HG02642 (cell line): ENCODE measurements around the gene KLB.
"Not testable (repeated sequence)": the region's sequence is repeated elsewhere in the genome, so short reads cannot be mapped to it uniquely, and the experiment has no call there.

Experiments used
- ATAC-seq: cut with Tn5 transposase; IDR thresholded peaks from one replicate; pipeline ENCODE4 v1.9.1; 2021; ENCODE audit warnings: mild to moderate bottlenecking; ENCODE audit not compliant: unreplicated experiment, poor library complexity

The KLB gene

DNA sequence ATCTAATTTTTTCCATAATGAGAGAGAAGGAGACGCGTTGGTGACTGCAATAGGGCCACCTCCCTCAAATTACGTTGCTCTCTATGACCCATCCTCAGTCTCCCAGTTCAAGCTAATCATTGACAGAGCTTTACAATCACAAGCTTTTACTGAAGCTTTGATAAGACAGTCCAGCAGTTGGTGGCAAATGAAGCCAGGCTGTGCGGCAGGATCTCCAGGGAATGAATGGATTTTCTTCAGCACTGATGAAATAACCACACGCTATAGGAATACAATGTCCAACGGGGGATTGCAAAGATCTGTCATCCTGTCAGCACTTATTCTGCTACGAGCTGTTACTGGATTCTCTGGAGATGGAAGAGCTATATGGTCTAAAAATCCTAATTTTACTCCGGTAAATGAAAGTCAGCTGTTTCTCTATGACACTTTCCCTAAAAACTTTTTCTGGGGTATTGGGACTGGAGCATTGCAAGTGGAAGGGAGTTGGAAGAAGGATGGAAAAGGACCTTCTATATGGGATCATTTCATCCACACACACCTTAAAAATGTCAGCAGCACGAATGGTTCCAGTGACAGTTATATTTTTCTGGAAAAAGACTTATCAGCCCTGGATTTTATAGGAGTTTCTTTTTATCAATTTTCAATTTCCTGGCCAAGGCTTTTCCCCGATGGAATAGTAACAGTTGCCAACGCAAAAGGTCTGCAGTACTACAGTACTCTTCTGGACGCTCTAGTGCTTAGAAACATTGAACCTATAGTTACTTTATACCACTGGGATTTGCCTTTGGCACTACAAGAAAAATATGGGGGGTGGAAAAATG is at the start of gene KLB:
KLB (plus strand) TSS at position 168 of the 821 bp plus-strand sequence; CDS start at position 188, 20 bp downstream.
- no peak for ATAC-seq

DNA sequence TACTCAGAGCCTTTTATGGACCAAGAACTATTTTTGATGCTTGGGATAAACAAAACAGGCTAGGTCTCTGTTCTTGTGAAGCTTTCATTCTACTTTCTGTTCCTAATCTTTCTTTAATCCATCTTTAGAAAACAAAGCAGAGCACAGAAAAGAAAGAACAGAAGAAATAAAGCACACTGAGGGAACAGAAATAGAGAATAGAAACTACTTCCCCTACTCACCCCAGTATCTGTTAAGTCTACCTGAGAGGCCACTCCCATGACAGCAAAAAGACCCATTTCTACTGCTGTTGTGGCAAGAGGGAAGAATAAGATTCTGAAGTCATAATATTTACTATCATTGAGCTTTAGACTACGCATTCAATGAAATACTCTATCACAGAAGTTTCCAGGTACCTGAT is 49.7 kb upstream of the KLB start:
- ATAC-seq = peak; percentile 34

DNA sequence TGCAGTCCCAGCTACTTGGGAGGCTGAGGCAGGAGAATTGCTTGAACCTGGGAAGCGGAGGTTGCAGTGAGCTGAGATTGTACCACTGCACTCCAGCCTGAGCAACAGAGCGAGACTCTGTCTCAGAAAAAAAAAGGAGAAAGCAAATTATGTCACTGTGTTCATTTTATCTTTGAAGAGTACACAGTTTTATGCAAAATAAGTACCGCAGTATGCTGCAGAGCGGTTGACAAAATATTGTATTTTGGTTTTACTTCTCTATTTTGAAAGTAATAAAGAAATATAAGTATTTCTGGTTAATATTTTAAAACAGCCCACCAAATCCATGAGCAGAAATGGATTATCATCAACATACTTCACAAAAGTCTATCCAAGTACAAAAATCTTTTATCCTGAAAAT is 46.1 kb upstream of the KLB start:
- ATAC-seq = peak; percentile 46

DNA sequence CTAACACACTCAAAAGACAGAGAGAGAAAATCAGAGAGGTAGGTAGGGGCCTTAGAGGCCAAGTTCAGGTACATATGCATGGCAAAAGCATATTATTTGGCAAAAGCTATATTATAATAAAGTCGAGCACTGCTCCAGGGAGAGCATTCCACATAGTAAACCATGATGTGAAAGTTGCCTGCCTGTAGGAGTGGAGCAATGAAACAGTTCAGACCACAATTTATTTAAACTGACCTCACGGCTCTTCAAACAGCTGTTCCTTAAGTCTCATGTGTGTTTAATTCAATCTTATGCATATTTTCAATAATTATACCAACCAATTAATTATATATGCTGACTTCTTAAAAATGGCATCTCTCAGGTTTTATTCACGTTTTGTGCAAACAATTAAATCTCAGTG is 43.9 kb upstream of the KLB start:
- ATAC-seq = no peak

DNA sequence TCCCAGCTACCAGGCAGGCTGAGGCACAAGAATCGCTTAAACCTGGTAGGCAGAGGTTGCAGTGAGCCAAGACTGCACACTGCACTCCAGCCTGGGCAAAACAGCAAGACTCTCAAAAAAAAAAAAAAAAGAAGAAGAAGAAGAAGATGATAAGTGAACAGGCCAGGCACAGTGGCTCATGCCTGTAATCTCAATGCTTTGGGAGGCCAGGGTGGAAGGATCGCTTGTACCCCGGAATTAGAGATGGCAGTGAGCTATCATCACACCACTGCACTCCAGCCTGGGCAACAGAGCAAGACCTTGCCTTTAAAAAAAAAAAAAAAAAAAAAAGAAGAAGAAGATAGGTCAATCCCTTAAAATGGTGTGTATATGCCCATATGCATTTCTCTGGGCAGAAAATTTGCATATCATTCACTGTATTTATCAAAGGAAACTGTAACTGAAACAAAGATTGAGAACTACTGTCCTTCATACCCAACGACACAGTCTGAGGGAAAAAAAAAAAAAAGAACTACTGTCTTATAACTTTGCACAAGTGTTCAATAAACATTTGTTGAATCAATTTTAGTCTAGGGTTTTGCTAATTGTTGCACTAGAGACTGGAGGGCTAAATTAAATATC is 42.8 kb upstream of the KLB start:
- ATAC-seq = no peak

DNA sequence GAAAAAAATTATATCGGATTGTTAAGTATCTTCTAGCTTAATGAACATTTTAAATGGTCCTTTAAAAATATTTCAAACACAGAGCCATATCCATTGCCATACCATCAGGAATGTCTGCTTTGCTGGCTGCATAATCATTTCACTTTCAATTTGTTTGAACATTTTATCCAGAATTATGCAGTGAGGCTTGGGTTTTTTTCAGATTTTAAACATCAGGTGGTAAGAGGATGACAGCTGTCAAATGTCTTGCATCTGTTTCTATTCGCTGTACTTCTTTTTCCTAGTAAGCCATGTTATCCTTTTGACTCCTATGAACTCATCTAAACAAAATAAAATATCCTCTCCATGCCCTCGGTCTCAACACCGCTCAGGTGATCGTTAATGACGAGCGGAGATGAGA is 41.4 kb upstream of the KLB start:
- ATAC-seq = no peak

DNA sequence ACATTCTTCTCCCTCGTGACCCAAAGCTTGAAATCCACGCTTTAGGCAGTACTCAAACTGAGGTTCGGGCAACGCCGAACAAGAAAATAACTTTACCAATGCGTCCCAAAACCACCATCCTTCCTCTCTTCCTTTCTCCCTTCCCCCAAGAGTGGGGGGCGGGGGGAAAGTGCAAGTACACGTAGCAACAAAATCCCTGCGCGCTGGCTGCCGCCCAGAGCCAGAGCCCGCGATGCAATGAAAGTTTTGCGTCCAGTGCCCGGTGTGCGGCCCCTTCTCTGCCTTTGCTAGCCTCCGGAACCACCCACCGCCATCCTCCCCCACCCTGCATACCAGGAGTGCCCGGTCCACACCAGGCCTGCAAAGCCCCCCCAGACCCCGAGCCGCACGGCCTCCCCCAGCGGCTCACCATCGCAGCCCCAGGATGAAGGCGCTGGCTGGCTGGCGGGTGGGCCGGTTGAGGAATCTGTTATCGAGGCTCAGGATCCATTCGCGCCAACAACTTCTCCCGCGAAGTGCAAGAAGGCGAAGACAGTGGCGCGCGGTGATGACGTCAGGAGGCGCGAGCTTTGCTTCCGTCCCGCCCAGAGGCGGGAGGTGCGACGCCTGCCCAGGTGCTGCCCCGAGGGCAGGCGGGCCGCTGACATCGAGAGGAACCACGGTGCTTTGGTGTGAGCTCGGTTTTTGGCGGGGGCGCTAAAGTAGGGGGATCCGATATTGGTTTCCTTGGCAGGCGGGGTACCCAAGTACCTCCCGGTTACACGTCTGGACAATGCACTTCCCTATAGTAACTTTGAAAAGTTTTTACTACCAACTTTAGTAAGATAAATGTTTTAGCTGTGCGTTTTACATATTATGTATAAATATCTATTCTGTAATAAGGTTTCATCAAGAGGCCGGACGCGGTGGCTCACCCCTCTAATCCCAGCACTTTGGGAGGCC is 40.6 kb upstream of the KLB start, which contains the start of gene RFC1:
RFC1 (minus strand) TSS at position 533 of the 942 bp plus-strand sequence; CDS start at position 412, 121 bp downstream.
- ATAC-seq = peak; percentile 90

DNA sequence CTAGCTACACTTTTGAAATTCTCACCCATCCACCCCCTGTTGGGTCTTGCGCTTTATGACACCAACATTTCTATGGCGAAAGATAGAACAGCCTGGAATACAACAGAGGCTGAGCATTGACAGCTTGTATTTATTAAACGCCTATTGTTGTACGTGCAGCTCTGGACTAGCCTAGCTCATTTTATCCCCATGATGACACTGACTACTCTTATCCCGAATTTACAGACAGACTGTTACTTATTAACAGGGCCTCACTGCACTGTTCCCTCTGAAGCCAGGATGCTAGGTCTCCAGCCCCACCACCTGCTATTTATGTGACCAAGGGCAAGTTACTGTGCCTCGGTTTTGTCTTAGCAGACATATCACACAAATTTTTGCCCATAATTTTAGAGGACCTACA is 39.6 kb upstream of the KLB start:
- ATAC-seq = no peak

DNA sequence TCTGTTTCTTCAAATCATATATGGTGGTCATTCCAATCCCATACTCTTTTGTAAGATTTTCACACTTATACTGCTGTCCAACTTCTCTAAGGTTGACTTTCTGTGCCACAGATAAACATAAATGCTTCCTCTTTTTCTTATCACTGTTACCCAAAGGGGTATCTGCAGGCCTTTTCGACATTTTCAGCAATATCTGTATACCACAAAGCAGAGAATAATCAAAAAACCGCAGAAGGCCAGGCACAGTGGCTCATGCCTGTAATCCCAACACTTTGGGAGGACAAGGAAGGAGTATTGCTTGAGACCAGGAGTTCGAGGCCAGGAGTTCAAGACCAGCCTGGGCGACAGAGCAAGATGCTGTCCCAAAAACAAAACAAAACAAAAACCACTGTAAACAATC is 37.4 kb upstream of the KLB start:
- no peak for ATAC-seq

DNA sequence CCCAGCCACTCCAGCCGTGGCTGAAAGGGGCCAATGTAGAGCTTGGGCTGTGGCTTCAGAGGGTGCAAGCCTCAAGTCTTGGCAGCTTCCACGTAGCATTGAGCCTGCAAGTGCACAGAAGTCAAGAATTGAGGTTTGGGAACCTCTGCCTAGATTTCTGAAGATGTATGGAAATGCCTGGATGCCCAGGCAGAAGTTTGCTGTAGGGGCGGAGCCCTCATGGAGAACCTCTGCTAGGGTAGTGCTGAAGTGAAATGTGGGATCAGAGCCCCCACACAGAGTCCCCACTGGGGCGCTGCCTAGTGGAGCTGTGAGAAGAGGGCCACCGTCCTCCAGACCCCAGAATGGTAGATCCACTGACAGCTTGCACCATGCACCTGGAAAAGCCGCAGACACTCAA is 35.5 kb upstream of the KLB start:
- not testable (repeated sequence) for ATAC-seq

DNA sequence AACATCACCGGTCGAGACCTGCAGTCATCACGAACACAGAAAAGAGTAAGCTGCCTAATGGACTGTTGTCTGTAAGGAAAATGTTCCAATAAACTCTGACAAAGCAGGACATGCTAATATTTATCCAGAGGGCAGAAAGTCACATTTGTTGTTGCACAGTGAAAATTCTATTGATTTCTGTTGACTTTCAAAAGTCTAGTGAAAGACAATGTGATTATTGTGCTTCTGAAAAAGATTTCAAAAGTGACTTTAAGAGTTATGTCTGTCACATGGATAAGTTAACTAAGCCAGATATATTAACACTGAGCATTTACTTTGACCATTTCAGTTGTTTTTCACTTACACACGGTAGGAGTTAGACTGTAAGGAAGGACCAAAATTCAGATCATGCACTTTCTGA is 31.3 kb upstream of the KLB start:
- no peak for ATAC-seq

DNA sequence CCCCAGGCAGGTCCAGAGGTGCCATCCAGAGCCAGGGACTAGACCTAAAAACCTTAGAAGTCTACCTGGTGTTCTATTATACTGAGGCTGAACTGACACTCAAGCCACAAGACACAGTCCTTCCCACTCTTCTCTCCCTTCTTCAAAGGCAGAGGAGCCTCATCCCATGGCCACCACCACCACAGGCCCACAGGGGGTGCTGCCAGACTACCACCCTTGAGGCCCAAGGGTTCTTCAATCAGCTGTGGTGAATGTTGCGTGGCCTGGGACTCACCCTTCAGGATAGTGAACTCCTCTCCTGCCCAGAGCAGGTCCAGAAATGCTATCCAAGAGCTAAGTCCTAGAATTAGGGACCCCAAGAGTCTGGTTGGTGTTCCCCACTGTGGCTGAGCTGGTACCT is 23.0 kb upstream of the KLB start:
- ATAC-seq = no peak

DNA sequence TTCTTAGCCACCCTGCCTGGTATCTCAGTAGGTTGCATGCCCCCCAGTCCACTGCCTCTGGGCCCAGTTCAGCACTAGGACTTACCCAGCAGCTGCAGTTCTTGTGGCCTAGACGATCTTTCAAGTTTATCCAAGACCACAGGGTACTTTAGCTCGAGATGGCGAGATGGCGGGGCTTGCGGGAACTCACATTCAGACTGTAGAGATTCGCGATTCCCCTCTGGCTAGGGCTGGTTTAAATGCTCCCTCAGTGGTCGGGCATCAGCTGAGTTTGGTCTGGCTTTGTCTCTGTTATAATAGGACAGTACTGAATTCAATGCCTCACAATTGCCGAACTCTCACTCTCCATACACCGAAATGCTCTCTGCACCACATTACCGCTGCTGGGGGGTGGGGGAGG is 22.2 kb upstream of the KLB start:
- no peak for ATAC-seq

DNA sequence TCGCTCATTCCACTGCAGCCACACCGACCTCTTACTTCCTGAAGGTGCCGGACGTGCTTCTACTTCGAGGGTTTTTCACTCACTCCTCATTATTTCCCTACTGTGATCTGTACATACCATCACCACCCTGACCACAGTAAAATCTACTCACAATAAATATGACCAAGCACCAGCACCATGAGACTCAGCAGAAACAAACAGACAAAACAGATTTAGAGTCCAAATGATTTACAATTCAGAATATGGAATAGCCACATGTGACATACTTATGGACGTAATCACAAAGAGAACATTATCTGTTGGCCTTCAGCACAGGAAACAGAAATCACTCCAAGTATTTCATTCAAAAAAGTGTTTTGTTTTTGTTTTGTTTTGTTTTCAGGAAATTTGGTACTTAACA is 16.1 kb upstream of the KLB start:
- no peak for ATAC-seq

DNA sequence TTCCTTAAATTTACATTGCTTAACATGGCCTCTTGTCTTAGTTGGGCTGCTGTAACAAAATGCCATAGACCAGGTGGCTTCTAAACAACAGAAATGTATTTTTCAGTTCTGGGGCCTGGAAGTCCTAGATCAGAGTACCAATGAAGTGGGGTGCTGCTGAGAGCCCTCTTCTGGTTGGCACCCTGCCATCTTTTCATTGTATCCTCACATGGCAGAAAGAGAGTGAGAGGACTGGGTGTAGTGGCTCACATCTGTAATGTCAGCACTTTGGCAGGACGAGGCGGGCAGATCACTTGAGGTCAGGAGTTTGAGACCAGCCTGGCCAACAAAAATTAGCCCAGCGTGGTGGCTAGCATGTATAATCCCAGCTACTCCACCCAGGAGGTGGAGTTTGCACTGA is 12.0 kb upstream of the KLB start:
- ATAC-seq = no peak

DNA sequence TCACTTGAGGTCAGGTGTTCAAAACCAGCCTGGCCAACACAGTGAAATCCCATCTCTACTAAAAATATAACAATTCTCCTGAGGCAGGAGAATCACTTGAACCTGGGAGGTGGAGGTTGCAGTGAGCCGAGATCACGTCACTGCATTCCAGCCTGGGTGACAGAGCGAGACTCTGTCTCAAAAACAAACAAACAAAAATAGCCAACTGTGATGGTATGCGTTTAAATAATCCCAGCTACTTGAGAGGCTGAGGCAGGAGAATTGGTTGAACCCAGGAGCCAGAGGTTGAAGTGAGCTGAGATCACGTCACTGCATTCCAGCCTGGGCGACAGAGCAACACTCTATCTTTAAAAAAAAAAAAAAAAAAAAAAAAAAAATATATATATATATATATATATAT is 5.1 kb upstream of the KLB start:
- not testable (repeated sequence) for ATAC-seq

DNA sequence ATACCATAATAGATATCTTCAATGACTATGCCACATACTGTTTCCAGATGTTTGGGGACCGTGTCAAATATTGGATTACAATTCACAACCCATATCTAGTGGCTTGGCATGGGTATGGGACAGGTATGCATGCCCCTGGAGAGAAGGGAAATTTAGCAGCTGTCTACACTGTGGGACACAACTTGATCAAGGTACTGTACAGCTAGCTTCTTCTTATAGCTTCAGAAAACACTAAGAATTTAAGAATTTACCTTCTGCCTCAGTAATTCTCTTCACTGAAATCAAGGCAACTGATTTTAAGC is 805 bp downstream of the KLB start:
- ATAC-seq = no peak

DNA sequence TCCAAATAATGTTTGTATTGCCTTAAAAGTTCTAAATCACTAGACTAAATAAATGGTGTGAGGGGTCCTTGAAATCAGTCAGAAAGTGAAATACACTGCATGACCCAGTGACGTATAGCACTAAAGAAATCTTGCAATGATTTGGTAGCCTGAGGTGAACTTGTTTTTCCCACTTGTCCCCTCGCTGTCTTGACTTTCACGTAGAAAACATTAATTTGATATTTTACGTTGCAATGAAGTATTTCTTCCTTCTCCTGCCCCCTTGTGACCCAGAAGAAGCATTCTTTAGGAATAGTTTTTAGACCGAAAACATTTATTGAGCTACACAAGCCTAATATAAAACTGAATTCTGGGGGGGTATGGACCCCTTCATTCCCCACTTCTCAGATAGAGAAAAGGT is 3.7 kb downstream of the KLB start:
- no peak for ATAC-seq

DNA sequence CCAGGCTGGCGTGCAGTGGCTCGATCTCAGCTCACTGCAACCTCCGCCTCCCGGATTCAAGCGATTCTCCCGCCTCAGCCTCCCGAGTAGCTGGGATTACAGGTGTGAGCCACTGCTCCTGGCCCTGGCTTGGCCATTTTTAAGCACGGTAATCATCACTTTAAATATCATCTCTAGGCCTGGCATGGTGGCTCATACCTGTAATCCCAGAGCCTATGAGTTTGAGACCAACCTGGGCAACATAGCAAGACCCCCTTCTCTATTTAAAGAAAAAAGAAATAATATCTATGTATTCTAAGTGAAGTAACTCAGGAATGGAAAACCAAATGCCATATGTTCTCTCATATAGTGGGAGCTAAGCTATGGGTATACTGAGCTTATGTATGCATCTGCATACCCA is 4.8 kb downstream of the KLB start:
- ATAC-seq = not testable (repeated sequence)

DNA sequence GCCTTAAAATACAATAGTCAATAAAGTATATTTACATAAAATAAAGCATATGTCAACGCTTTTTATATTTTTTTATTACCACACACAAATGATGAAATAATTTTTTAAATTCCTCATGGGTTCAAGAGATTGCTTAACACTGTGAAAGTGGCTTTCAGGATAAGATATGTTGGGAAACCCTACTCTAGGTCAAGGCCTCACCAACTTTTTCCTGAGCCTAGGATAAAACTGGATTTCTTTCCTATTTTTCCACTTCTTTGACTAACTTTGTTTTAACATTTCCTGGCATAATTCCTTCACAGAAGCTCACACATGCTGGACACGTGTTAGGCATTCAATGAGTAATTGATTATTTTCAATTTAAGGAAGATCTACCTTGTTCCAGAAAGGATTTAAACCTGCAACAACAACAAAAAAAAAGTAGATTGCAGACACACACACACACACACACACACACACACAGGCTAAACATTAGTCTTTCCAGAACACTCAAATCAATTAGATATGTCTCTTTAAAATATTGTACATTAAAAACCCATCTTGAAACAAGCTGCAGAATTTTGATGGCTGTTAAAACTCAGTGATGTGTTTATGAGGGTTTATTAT is 9.1 kb downstream of the KLB start:
- no peak for ATAC-seq

DNA sequence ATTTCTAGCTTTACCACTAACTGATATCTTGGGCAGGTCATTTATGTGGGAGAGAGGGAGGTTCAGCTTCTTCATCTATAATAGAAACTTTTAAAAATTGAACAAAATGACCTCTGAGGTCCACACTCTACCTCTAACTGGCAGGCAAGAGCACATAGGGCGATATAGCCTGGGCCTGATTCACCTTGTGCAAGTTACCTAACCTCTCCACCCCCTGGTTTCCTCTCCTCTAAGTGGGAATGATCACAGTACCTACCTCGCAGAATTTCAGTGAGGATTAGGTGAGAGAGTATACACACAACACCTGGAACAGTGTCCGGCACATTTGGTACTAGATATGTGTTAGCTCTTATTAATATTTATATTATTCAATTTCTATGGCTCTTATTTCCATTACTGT is 15.5 kb downstream of the KLB start:
- ATAC-seq = no peak
